ENCODE results near the gene TMCO4.

TMCO4 gene

DNA sequence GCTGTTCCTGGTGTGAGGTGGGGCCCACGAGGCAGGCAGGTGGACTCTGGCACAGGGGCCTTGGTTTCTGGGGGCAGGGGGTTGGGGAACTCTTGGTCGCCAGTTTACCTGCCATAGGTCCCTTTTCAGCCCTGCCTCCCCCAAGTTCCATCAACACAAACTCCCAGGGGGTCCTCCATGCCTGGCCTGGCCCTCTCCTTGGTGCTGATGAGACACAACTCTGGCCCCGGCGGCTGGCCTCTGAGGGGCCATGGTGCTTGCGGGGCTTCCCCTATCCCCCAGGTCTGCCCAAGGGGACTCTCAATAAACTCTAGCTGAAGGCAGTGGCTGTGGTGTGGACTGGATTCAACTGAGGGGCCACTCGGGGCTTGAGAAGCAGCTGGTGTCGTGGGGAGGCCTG is 119.1 kb downstream of the TMCO4 start:
- no peak for DNase-seq

DNA sequence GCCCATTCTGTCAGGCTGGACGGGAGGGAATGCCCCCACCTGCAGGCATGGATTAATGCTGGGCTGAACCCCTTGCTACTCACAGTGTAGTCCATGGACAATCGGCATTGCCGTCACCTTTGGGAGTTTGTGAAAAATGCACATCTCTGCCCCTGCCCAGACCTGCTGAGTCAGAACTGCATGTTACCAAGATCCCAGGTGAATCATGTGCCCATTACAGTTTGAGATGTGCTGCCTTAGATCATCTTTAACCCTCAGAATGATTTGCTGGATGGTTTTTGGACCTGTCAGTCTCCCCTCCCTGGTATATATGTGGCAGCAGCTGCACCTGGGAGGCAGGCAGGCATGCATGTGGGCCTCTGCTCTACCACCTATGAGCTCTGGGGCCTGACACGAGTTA is 120.0 kb downstream of the TMCO4 start:
- no peak for DNase-seq

DNA sequence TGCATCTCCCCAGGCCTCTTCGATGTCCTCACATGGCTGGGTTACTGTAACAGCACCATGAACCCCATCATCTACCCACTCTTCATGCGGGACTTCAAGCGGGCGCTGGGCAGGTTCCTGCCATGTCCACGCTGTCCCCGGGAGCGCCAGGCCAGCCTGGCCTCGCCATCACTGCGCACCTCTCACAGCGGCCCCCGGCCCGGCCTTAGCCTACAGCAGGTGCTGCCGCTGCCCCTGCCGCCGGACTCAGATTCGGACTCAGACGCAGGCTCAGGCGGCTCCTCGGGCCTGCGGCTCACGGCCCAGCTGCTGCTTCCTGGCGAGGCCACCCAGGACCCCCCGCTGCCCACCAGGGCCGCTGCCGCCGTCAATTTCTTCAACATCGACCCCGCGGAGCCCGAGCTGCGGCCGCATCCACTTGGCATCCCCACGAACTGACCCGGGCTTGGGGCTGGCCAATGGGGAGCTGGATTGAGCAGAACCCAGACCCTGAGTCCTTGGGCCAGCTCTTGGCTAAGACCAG is 120.7 kb downstream of the TMCO4 start:
- no peak for DNase-seq

DNA sequence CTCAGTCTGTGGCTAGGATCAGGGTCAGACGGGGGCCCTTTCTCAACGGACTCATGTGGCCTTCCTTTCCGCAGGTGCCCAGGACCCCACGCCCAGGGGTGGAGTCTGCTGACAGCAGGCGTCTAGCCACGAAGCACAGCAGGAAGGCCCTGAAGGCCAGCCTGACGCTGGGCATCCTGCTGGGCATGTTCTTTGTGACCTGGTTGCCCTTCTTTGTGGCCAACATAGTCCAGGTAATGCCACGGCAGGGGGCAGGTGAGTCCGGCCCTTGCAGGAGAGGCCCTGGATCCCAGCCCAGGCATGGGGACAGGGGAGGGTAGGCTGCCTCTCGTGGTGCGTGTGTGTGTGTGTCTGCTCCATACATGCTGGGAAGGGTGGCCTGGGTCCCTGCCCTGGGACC is 121.2 kb downstream of the TMCO4 start:
- DNase-seq = no peak

DNA sequence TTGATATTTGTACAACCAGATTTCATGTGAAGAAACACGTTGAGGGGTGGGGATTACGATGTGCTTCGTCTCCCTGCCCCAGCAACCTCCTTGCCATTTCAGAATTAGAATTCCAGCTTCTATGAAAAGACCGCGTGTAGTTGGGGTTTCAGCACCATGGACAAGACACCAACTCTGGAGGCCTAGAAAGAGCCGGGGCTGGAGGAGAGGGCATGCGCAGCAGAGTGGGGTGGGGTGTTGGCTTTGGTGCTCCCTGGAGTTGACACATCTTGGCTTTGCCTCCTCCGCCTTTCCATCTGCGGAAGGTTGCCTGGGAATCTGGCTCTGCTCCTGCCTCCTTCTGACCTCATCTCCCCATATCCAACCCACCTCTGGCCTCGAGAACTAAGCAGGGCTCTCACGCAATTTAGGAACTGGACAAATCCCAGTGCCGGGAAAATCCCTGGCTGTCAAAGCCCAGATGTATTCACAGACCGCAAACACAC is 123.2 kb downstream of the TMCO4 start:
- no peak for DNase-seq

DNA sequence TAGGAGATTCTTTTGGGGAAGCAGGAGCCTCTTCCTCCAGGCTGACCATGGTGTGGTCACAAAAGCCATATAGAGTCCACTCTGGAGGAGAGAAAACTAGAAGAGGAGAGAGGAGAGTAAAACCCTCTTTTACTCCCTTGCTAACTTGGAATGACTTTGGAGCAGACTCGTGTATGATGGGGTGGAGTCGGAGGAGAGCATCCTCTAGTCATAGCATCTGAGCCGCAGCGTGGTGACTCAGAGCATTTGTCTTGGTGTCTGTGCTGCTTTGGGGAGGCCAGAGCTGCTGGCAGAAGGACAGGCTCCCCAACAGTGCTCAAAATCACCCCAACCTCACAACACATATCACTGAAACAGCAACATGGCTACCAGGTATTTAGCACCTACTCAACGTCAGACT is 123.9 kb downstream of the TMCO4 start:
- DNase-seq = no peak

GRCh38 chr1:19672237-19672636 is 127.5 kb downstream of the TMCO4 start:
- no peak for DNase-seq

GRCh38 chr1:19670787-19671186 is 128.9 kb downstream of the TMCO4 start:
- no peak for DNase-seq

GRCh38 chr1:19668888-19669287 is 130.8 kb downstream of the TMCO4 start:
- no peak for DNase-seq

DNA sequence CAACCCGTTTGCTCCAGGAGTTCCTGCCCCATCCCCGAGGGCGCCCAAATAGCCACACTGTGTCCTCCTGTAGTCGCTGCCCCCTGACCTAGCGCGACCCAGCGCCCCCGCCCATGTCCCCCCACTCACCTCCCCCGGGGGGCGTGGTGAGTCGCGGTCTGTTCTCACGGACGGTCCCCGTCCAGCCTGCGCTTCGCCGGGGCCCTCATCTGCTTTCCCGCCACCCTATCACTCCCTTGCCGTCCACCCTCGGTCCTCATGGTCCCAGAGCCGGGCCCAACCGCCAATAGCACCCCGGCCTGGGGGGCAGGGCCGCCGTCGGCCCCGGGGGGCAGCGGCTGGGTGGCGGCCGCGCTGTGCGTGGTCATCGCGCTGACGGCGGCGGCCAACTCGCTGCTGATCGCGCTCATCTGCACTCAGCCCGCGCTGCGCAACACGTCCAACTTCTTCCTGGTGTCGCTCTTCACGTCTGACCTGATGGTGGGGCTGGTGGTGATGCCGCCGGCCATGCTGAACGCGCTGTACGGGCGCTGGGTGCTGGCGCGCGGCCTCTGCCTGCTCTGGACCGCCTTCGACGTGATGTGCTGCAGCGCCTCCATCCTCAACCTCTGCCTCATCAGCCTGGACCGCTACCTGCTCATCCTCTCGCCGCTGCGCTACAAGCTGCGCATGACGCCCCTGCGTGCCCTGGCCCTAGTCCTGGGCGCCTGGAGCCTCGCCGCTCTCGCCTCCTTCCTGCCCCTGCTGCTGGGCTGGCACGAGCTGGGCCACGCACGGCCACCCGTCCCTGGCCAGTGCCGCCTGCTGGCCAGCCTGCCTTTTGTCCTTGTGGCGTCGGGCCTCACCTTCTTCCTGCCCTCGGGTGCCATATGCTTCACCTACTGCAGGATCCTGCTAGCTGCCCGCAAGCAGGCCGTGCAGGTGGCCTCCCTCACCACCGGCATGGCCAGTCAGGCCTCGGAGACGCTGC is 133.9 kb downstream of the TMCO4 start:
- no peak for DNase-seq

GRCh38 chr1:19665186-19665495 is 134.6 kb downstream of the TMCO4 start:
- DNase-seq = no peak

GRCh38 chr1:19664453-19665185 is 135.1 kb downstream of the TMCO4 start, which contains the start of gene HTR6:
Gene HTR6 (plus strand): TSS chr1:19664875. CDS start chr1:19665754, 879 bp downstream.
- DNase-seq = no peak

GRCh38 chr1:19662313-19662712 is 137.4 kb downstream of the TMCO4 start:
- DNase-seq = no peak

DNA sequence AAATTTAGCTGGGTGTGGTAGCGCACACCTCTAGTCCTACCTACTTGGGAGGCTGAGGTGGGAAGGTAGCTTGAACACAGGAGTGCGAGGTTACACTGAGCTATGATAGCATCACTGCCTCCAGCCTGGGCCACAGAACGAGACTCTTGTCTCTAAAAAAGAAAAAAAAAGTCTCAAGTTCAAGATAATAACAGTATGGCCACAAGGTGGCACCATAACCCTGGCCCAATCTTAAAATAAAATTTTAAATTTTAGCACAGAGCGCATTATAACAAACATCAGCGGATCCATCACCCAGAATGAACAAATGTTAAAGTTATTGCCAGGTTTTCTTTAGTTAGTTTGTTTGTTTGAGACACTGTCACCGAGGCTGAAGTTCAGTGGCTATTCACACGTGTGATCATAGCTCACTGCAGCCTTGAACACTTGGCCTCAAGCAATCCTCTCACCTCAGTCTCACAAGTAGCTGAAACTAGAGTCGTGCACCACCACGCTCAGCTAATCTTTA is 137.9 kb downstream of the TMCO4 start:
- no peak for DNase-seq

- no peak for DNase-seq
These were observed 141.5 kb downstream of the TMCO4 start for GRCh38 chr1:19658186-19658585.

GRCh38 chr1:19657511-19657910 is 142.2 kb downstream of the TMCO4 start:
- DNase-seq = no peak

DNA sequence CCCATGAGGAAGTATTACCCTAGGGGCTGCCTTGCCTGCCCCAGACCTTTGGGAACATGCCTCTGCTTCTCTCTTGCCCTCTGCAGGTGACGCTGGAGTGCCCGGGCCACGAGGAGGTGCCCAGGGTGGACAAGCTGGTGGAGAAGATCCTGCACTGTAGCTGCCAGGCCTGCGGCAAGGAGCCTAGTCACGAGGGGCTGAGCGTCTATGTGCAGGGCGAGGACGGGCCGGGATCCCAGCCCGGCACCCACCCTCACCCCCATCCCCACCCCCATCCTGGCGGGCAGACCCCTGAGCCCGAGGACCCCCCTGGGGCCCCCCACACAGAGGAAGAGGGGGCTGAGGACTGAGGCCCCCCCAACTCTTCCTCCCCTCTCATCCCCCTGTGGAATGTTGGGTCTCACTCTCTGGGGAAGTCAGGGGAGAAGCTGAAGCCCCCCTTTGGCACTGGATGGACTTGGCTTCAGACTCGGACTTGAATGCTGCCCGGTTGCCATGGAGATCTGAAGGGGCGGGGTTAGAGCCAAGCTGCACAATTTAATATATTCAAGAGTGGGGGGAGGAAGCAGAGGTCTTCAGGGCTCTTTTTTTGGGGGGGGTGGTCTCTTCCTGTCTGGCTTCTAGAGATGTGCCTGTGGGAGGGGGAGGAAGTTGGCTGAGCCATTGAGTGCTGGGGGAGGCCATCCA is 142.8 kb downstream of the TMCO4 start:
- DNase-seq = no peak

- DNase-seq = no peak
These were observed 143.5 kb downstream of the TMCO4 start for GRCh38 chr1:19656134-19656779.

DNA sequence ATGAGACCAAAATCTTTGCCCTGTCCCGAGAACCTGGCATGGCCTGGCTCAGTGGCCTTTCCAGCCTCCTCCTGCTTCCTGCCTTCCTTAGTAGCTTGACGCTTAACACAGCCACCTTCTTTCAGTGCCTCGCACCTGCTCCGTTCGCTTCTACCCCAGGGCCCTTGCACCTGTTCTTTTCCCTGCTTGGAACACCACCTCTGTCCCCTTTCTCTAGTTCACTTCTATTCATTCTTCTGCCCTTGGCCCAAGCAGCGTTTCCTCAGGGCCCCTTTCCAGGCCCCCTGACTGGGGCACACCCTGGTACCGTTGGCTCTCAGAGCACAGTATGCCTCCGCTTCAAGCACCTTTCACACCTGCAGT is 144.0 kb downstream of the TMCO4 start:
- DNase-seq = no peak

DNA sequence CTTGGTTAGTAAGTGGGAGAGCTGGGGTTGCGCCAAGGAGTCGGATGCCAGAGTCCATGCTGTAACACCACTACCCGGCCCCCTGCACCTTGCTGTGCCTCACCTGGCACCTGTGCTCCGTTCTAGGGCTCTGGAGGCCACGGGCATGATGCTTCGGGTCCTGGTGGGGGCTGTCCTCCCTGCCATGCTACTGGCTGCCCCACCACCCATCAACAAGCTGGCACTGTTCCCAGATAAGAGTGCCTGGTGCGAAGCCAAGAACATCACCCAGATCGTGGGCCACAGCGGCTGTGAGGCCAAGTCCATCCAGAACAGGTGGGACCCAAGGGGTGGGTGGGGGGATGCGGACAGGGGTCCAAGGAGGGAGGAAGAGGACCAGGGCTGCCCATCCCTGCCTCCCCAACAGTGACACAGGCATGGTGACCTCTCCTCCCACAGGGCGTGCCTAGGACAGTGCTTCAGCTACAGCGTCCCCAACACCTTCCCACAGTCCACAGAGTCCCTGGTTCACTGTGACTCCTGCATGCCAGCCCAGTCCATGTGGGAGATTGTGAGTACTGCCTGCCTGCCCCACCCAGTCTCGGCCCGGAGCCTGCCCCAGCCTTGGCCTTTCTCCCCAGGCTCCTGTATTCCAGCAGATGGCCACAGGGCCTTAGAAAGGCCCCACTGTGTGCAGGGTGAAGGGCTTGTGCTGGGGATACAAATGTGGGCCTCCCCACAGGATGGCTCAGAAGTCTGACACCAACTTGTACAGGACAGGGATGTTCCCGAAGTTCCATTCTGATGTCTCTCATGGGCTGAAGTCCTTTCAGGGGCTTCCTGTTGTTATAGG is 144.6 kb downstream of the TMCO4 start:
- DNase-seq = no peak

- DNase-seq = no peak
These were observed 145.3 kb downstream of the TMCO4 start for GRCh38 chr1:19654386-19654785.
